Measurements from ENCODE around the gene TMEM125. TPM values are rescaled to one million over a fixed set of nuclear protein-coding genes. Genes with fewer than 3 reads are reported as not detected.

The TMEM125 gene
- total RNA-seq, 1 donor from 2014 or later = 0.52 TPM

GRCh38 chr1:43316738-43317520 is 47.1 kb downstream of the TMEM125 start:
- H3K9ac ChIP-seq (ENCODE audit: low read depth in 1 of 3, low read length in 3 of 3) = no peak overlapping the region
- H3K4me3 ChIP-seq (ENCODE audit: low read length in 3 of 3) = no peak overlapping the region
- H3K36me3 ChIP-seq (ENCODE audit: control insufficient read depth in 3 of 3, insufficient read depth in 3 of 3, low read length in 3 of 3) = peaks cover 0 to 7% (median 2%) of the 10 kb centered on the region in 3 donors
- no peaks in the 10 kb centered on the region for H3K4me1 ChIP-seq (ENCODE audit: control insufficient read depth in 3 of 3, insufficient read depth in 3 of 3, low read length in 3 of 3)
- H3K9me3 ChIP-seq (ENCODE audit: control insufficient read depth in 3 of 3, low read length in 3 of 3) = no peaks in the 10 kb centered on the region
- H3K27me3 ChIP-seq (ENCODE audit: control insufficient read depth in 3 of 3, insufficient read depth in 3 of 3, low read length in 3 of 3) = no peaks in the 10 kb centered on the region
- H3K27ac ChIP-seq (ENCODE audit: low read depth, low read length) = no peak overlapping the region

GRCh38 chr1:43317817-43318471 is 48.2 kb downstream of the TMEM125 start:
- no peaks in the 10 kb centered on the region for H3K27me3 ChIP-seq (ENCODE audit: control insufficient read depth in 3 of 3, insufficient read depth in 3 of 3, low read length in 3 of 3)
- H3K9ac ChIP-seq (ENCODE audit: low read depth in 1 of 3, low read length in 3 of 3) = no peak overlapping the region
- peaks cover 0 to 7% (median 2%) of the 10 kb centered on the region in 3 donors for H3K36me3 ChIP-seq (ENCODE audit: control insufficient read depth in 3 of 3, insufficient read depth in 3 of 3, low read length in 3 of 3)
- no peaks in the 10 kb centered on the region for H3K4me1 ChIP-seq (ENCODE audit: control insufficient read depth in 3 of 3, insufficient read depth in 3 of 3, low read length in 3 of 3)
- no peak overlapping the region for H3K4me3 ChIP-seq (ENCODE audit: low read length in 3 of 3)
- no peaks in the 10 kb centered on the region for H3K9me3 ChIP-seq (ENCODE audit: control insufficient read depth in 3 of 3, low read length in 3 of 3)
- no peak overlapping the region for H3K27ac ChIP-seq (ENCODE audit: low read depth, low read length)

- Histone ChIP-seq H3K36me3 (ENCODE audit: control insufficient read depth in 3 of 3, insufficient read depth in 3 of 3, low read length in 3 of 3) (peaks cover 0 to 10% (median 2%) of the 10 kb centered on the region in 3 donors), H3K9me3 (ENCODE audit: control insufficient read depth in 3 of 3, low read length in 3 of 3) (no peaks in the 10 kb centered on the region), H3K27ac (ENCODE audit: low read depth, low read length) (no peak overlapping the region), H3K9ac (ENCODE audit: low read depth in 1 of 3, low read length in 3 of 3) (no peak overlapping the region), H3K4me3 (ENCODE audit: low read length in 3 of 3) (no peak overlapping the region), H3K4me1 (ENCODE audit: control insufficient read depth in 3 of 3, insufficient read depth in 3 of 3, low read length in 3 of 3) (no peaks in the 10 kb centered on the region), H3K27me3 (ENCODE audit: control insufficient read depth in 3 of 3, insufficient read depth in 3 of 3, low read length in 3 of 3) (no peaks in the 10 kb centered on the region)
These were observed 49.0 kb downstream of the TMEM125 start for GRCh38 chr1:43318831-43319230.

GRCh38 chr1:43319288-43319687 is 49.5 kb downstream of the TMEM125 start:
- Histone ChIP-seq H3K9ac (ENCODE audit: low read depth in 1 of 3, low read length in 3 of 3) (no peak overlapping the region), H3K9me3 (ENCODE audit: control insufficient read depth in 3 of 3, low read length in 3 of 3) (no peaks in the 10 kb centered on the region), H3K27ac (ENCODE audit: low read depth, low read length) (no peak overlapping the region), H3K4me1 (ENCODE audit: control insufficient read depth in 3 of 3, insufficient read depth in 3 of 3, low read length in 3 of 3) (no peaks in the 10 kb centered on the region), H3K4me3 (ENCODE audit: low read length in 3 of 3) (no peak overlapping the region), H3K27me3 (ENCODE audit: control insufficient read depth in 3 of 3, insufficient read depth in 3 of 3, low read length in 3 of 3) (no peaks in the 10 kb centered on the region), H3K36me3 (ENCODE audit: control insufficient read depth in 3 of 3, insufficient read depth in 3 of 3, low read length in 3 of 3) (peaks cover 0 to 10% (median 2%) of the 10 kb centered on the region in 3 donors)

GRCh38 chr1:43319766-43320165 is 50.0 kb downstream of the TMEM125 start:
- Histone ChIP-seq H3K27ac (ENCODE audit: low read depth, low read length) (no peak overlapping the region), H3K27me3 (ENCODE audit: control insufficient read depth in 3 of 3, insufficient read depth in 3 of 3, low read length in 3 of 3) (no peaks in the 10 kb centered on the region), H3K9ac (ENCODE audit: low read depth in 1 of 3, low read length in 3 of 3) (no peak overlapping the region), H3K36me3 (ENCODE audit: control insufficient read depth in 3 of 3, insufficient read depth in 3 of 3, low read length in 3 of 3) (peaks cover 0 to 10% (median 2%) of the 10 kb centered on the region in 3 donors), H3K9me3 (ENCODE audit: control insufficient read depth in 3 of 3, low read length in 3 of 3) (no peaks in the 10 kb centered on the region), H3K4me1 (ENCODE audit: control insufficient read depth in 3 of 3, insufficient read depth in 3 of 3, low read length in 3 of 3) (no peaks in the 10 kb centered on the region), H3K4me3 (ENCODE audit: low read length in 3 of 3) (no peak overlapping the region)

GRCh38 chr1:43321331-43321891 is 51.6 kb downstream of the TMEM125 start:
- Histone ChIP-seq H3K4me3 (ENCODE audit: low read length in 3 of 3) (no peak overlapping the region), H3K4me1 (ENCODE audit: control insufficient read depth in 3 of 3, insufficient read depth in 3 of 3, low read length in 3 of 3) (no peaks in the 10 kb centered on the region), H3K27ac (ENCODE audit: low read depth, low read length) (no peak overlapping the region), H3K9me3 (ENCODE audit: control insufficient read depth in 3 of 3, low read length in 3 of 3) (no peaks in the 10 kb centered on the region), H3K9ac (ENCODE audit: low read depth in 1 of 3, low read length in 3 of 3) (no peak overlapping the region), H3K36me3 (ENCODE audit: control insufficient read depth in 3 of 3, insufficient read depth in 3 of 3, low read length in 3 of 3) (peaks cover 0 to 10% (median 2%) of the 10 kb centered on the region in 3 donors), H3K27me3 (ENCODE audit: control insufficient read depth in 3 of 3, insufficient read depth in 3 of 3, low read length in 3 of 3) (no peaks in the 10 kb centered on the region)

- Histone ChIP-seq H3K9ac (ENCODE audit: low read depth in 1 of 3, low read length in 3 of 3) (no peak overlapping the region), H3K4me3 (ENCODE audit: low read length in 3 of 3) (no peak overlapping the region), H3K36me3 (ENCODE audit: control insufficient read depth in 3 of 3, insufficient read depth in 3 of 3, low read length in 3 of 3) (peaks cover 0 to 10% (median 2%) of the 10 kb centered on the region in 3 donors), H3K9me3 (ENCODE audit: control insufficient read depth in 3 of 3, low read length in 3 of 3) (no peaks in the 10 kb centered on the region), H3K27me3 (ENCODE audit: control insufficient read depth in 3 of 3, insufficient read depth in 3 of 3, low read length in 3 of 3) (no peaks in the 10 kb centered on the region), H3K27ac (ENCODE audit: low read depth, low read length) (no peak overlapping the region), H3K4me1 (ENCODE audit: control insufficient read depth in 3 of 3, insufficient read depth in 3 of 3, low read length in 3 of 3) (no peaks in the 10 kb centered on the region)
These were observed 52.7 kb downstream of the TMEM125 start for GRCh38 chr1:43322506-43322905.

Other genes with a start within 250 kb of the TMEM125 start
- 19.3 TPM for gene EBNA1BP2, start 97.7 kb upstream of the TMEM125 start, total RNA-seq
- 0.52 TPM for gene CFAP57, start 97.7 kb upstream of the TMEM125 start, total RNA-seq
- not detected for gene C1orf210, start 15.6 kb downstream of the TMEM125 start, total RNA-seq
- 49.6 TPM for gene TIE1, start 31.0 kb downstream of the TMEM125 start, total RNA-seq
- not detected for gene MPL, start 67.8 kb downstream of the TMEM125 start, total RNA-seq
- 6.8 TPM for gene CDC20, start 89.0 kb downstream of the TMEM125 start, total RNA-seq
- 13.0 TPM for gene ELOVL1, start 98.0 kb downstream of the TMEM125 start, total RNA-seq
- 34.4 TPM for gene MED8, start 119.8 kb downstream of the TMEM125 start, total RNA-seq
- gene SZT2, start 119.9 kb downstream of the TMEM125 start, total RNA-seq = 21.4 TPM
- 33.4 TPM for gene HYI, start 183.9 kb downstream of the TMEM125 start, total RNA-seq

Data from skeletal muscle tissue (tissue), 4 donors.